ENCODE measurements around the gene STXBP4.

Gene STXBP4

GRCh38 chr17:55121268-55121667 is 152.7 kb downstream of the STXBP4 start:
- DNase-seq (ENCODE audit: low read depth in 2 of 2) = no peak

GRCh38 chr17:55122114-55122513 is 153.5 kb downstream of the STXBP4 start:
- DNase-seq (ENCODE audit: low read depth in 2 of 2) = no peak

- no peak for DNase-seq (ENCODE audit: low read depth in 2 of 2)
These were observed 156.3 kb downstream of the STXBP4 start for GRCh38 chr17:55124730-55125360.

- DNase-seq (ENCODE audit: low read depth in 2 of 2) = no peak
These were observed 165.0 kb downstream of the STXBP4 start for GRCh38 chr17:55133583-55133982.

- no peak for DNase-seq (ENCODE audit: low read depth in 2 of 2)
These were observed 166.1 kb downstream of the STXBP4 start for GRCh38 chr17:55134486-55135157.

GRCh38 chr17:55140809-55141208 is 172.2 kb downstream of the STXBP4 start:
- DNase-seq (ENCODE audit: low read depth in 2 of 2) = no peak

GRCh38 chr17:55144518-55144917 is 176.0 kb downstream of the STXBP4 start:
- no peak for DNase-seq (ENCODE audit: low read depth in 2 of 2)

- DNase-seq (ENCODE audit: low read depth in 2 of 2) = no peak
These were observed 180.9 kb downstream of the STXBP4 start for GRCh38 chr17:55149485-55149884.

GRCh38 chr17:55152236-55152635 is 183.7 kb downstream of the STXBP4 start:
- DNase-seq (ENCODE audit: low read depth in 2 of 2) = no peak

- no peak for DNase-seq (ENCODE audit: low read depth in 2 of 2)
These were observed 185.5 kb downstream of the STXBP4 start for GRCh38 chr17:55154101-55154500.

GRCh38 chr17:55155856-55156560 is 187.4 kb downstream of the STXBP4 start:
- no peak for DNase-seq (ENCODE audit: low read depth in 2 of 2)

GRCh38 chr17:55157165-55157564 is 188.6 kb downstream of the STXBP4 start:
- no peak for DNase-seq (ENCODE audit: low read depth in 2 of 2)

- DNase-seq (ENCODE audit: low read depth in 2 of 2) = no peak
These were observed 189.9 kb downstream of the STXBP4 start for GRCh38 chr17:55158439-55158838.

- DNase-seq (ENCODE audit: low read depth in 2 of 2) = no peak
These were observed 190.7 kb downstream of the STXBP4 start for GRCh38 chr17:55159251-55159650.

- no peak for DNase-seq (ENCODE audit: low read depth in 2 of 2)
These were observed 191.9 kb downstream of the STXBP4 start for GRCh38 chr17:55160501-55160900.

GRCh38 chr17:55161935-55162555 is 193.5 kb downstream of the STXBP4 start:
- no peak for DNase-seq (ENCODE audit: low read depth in 2 of 2)

- DNase-seq (ENCODE audit: low read depth in 2 of 2) = no peak
These were observed 194.0 kb downstream of the STXBP4 start for GRCh38 chr17:55162556-55162946.

GRCh38 chr17:55163408-55163807 is 194.8 kb downstream of the STXBP4 start:
- DNase-seq (ENCODE audit: low read depth in 2 of 2) = no peak

- no peak for DNase-seq (ENCODE audit: low read depth in 2 of 2)
These were observed 197.9 kb downstream of the STXBP4 start for GRCh38 chr17:55166506-55166905.

GRCh38 chr17:55167024-55167725 is 198.6 kb downstream of the STXBP4 start:
- no peak for DNase-seq (ENCODE audit: low read depth in 2 of 2)

GRCh38 chr17:55168958-55169687 is 200.6 kb downstream of the STXBP4 start:
- no peak for DNase-seq (ENCODE audit: low read depth in 2 of 2)
